ENCODE results near the gene ZNF682.

DNA sequence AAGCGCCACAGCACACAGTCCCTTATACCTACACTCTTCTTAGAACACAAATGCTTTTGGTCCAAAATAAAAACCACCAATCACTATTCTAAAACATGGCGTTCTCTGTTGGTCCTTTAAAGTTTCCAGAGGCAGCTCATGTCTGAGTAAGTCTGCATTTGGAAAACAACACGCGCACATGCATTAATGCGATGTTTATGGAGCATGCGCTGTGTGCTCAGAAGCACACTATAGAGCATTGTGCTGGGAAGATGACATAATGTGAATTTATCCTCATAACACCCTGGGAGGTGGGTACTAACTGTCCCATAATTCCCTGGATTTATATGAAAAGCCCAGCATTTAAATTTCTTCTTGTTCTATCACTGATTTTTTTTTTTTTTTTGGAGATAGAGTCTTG lies 10.7 kb downstream of the ZNF682 start:
- TF ChIP-seq, protein P1, sequence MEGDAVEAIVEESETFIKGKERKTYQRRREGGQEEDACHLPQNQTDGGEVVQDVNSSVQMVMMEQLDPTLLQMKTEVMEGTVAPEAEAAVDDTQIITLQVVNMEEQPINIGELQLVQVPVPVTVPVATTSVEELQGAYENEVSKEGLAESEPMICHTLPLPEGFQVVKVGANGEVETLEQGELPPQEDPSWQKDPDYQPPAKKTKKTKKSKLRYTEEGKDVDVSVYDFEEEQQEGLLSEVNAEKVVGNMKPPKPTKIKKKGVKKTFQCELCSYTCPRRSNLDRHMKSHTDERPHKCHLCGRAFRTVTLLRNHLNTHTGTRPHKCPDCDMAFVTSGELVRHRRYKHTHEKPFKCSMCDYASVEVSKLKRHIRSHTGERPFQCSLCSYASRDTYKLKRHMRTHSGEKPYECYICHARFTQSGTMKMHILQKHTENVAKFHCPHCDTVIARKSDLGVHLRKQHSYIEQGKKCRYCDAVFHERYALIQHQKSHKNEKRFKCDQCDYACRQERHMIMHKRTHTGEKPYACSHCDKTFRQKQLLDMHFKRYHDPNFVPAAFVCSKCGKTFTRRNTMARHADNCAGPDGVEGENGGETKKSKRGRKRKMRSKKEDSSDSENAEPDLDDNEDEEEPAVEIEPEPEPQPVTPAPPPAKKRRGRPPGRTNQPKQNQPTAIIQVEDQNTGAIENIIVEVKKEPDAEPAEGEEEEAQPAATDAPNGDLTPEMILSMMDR (IDR thresholded peaks at IDR 0.05; ENCODE audit: low read depth, low read length), result no peak
- no peak for TF ChIP-seq MAX (IDR thresholded peaks at IDR 0.05; ENCODE audit: low read depth, low read length)
- no peak for TF ChIP-seq POLR2A (IDR thresholded peaks at IDR 0.05; ENCODE audit: extremely low read depth, insufficient read length)

Measured in NB4 (cell line).